Thoracic aorta endothelial cell (primary cell): ENCODE data around the gene SLC16A9. TPM values are rescaled to one million over a fixed set of nuclear protein-coding genes. Genes with fewer than 3 reads are reported as not detected.

Source experiments
- total RNA-seq: library from RNA; depleted of rRNA; stranded (reverse); fragments of >200 nt; gene quantifications from 2 replicates; pipeline ENCODE4 v1.2.3, GENCODE V29; 2012

The SLC16A9 gene
- 1.5 and 9.6 TPM in 2 replicates for total RNA-seq

GRCh38 chr10:59709395-59710125 lies at the start of gene SLC16A9:
Gene SLC16A9 (minus strand): TSS chr10:59709850. CDS start chr10:59684291, 25,559 bp downstream.

GRCh38 chr10:59753267-59753666 lies 43.6 kb upstream of the SLC16A9 start, which contains the start of gene MRLN:
Gene MRLN (minus strand): TSS chr10:59753455.

Other genes starting within 250 kb of the SLC16A9 start
- gene MRLN, start 43.6 kb upstream of the SLC16A9 start, total RNA-seq, result not detected in 2 replicates
- gene CCDC6, start 196.7 kb upstream of the SLC16A9 start, total RNA-seq, result 50.7 and 63.4 TPM in 2 replicates